GM21447 (cell line): ENCODE data around the gene ATP7A.
"Not testable (repeated sequence)": the region's sequence is repeated elsewhere in the genome, so short reads cannot be mapped to it uniquely, and the experiment has no call there.

Source experiments
- ATAC-seq: cut with Tn5 transposase; IDR thresholded peaks from one replicate; pipeline ENCODE4 v1.9.1; 2021; ENCODE audit not compliant: unreplicated experiment

ATP7A gene

GRCh38 chrX:77945031-77945430 lies 34.5 kb downstream of the ATP7A start:
- not testable (repeated sequence) for ATAC-seq

- ATAC-seq: no peak
These were observed 35.5 kb downstream of the ATP7A start for GRCh38 chrX:77945910-77946545.

DNA sequence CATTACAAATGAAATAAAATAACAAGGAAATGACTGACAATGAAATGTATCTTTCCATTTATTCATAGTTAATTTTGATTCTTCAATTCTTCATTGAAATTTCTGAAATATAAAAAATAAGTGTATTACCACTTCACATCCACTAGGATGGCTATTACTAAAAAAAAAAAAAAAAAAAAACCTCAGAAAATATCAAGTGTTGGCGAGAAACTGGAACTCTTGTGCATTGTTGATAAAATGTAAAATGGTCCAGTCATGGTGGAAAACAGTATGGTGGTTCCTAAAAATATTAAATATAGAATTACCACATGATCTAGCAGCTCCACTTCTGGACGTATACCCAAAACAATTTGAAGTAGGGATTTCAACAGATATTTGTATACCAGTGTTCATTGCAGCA lies 36.1 kb downstream of the ATP7A start:
- no peak for ATAC-seq

GRCh38 chrX:77949840-77950239 lies 39.3 kb downstream of the ATP7A start:
- no peak for ATAC-seq

GRCh38 chrX:77952173-77952572 lies 41.7 kb downstream of the ATP7A start:
- ATAC-seq: no peak

GRCh38 chrX:77953302-77953701 lies 42.8 kb downstream of the ATP7A start:
- no peak for ATAC-seq

GRCh38 chrX:77953708-77954107 lies 43.2 kb downstream of the ATP7A start:
- ATAC-seq: no peak

DNA sequence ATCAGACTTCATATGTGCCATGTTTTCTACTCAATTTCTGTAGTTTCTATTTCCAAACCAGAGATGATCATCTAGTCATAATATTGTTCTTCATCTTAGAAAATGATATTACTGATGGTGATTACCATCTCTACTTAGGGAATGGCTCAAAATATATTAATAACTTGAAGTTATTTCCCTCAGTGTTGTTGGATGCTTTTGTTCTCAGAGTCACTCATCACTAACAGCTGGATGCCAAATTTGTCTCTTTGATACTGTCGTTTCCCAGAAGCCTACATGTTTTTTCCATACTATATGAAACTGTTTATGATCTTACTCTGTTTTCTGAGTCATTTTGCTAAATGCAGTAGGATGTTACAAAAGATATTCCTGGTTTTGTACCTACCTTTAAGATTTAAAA lies 50.1 kb downstream of the ATP7A start:
- no peak for ATAC-seq

GRCh38 chrX:77961063-77961462 lies 50.6 kb downstream of the ATP7A start:
- no peak for ATAC-seq

DNA sequence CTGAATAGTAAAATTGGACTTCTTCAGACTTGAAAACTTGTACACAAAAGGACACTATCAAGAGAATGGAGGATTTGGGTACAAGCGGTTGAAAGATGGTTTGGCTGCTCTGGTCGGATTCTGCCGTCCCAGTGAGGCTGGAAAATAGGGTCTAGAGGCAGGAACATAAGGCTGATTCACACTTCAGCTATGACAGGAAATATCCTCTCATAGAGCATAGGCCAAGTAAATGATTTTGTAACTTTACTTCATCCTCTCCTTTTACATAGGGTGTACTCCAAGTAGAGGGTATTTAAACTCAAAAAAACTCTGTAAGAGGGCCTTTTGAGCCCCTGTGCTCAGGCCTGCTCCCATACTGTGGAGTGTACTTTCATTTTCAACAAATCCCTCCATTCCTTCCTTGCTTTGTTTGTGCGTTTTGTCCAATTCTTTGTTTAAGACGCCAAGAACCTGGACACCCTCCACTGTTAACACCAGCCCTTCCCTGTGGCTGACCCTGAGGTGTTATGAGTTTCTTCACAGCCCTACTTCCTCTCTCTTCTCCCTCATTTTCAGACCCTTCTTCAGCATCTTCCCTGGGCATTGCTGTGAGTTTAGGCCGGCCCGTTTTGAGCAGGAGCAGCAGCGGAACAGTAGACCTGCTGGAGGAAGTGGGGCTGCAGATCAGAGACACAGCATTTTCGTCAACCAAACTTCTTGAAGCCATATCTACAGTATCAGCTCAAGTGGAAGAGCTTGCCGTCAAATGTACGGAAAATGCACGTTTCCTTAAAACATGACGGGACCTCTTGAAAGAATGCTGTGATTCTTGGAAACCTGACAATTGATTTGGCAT lies 51.8 kb downstream of the ATP7A start:
- ATAC-seq: no peak

DNA sequence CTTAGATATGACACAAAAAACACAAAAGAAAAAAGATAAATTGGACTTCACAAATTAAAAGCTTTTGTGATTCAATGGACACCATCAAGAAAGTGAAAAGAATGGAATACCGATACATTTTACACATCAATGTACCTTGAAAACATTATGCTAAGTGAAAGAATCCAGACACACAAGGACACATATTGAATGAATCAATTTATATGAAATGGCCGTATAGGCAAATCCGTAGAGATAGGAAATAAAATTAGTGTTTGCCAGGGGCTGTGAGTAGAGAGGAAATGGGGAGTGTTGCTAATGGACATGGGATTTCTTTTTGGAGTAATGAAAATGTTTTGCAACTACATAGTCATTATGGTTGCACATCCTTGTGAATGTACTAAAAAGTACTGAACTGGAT lies 55.9 kb downstream of the ATP7A start:
- ATAC-seq: no peak

- no peak for ATAC-seq
These were observed 57.1 kb downstream of the ATP7A start for GRCh38 chrX:77967631-77968030.

DNA sequence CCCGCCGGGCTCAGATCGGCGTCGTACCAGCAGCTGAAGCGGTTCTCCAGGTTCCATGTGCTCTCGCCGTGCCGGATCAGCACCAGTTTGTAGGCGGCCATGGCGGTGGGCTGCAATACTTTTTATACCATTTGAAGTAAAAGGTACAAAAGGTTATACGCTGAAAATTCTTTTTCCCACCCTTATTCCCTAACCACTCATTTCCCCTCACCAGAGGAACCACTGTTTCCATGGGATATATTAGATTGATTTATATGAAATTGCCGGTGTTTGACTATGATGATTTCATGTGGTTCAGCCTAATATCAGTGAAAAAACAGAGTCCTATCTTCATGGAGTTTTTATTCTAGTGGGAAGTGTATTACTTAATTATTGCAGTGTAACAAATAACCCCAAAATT lies 59.0 kb downstream of the ATP7A start, which contains the start of gene PGAM4:
TSS of gene PGAM4 (minus strand) at position 101 of the 400 bp plus-strand sequence. CDS start at position 101, 0 bp downstream.
- no peak for ATAC-seq

DNA sequence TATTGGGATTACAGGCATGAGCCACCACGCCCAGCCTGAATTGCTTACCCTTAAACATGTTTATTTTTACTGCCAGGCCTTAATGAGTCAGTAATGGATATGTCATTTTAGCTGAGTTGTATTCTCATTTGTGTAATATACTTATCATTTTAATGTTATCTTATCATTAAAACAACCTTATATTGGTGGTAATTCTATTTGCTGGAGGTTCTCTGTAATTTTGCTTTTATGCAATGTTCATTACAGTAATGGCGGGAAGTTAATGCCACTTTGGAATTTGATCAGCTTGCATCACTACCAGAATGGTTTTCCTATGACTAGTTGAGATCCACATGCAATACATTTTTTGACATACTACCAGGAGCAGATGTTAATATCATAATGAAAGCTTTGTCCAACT lies 65.3 kb downstream of the ATP7A start:
- no peak for ATAC-seq

DNA sequence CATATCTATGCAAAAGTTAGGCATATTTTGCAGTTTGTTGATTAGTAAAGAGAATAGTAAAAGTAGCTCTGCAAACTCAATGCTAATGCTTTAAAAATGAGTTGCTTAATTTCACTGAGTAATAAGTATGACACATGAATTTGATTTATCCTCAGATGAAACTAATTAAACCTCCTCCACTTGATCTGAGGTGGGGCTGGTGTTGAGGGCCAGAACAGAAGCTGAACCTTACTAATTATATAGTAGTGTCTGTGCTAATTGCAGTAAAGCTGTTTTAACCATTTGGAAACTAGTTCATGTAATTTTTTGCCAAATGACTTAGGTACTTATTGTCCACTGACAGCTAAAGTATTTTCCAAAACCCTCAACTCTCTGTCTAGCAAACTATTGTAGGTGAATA lies 66.6 kb downstream of the ATP7A start:
- no peak for ATAC-seq

GRCh38 chrX:77977518-77977917 lies 67.0 kb downstream of the ATP7A start:
- ATAC-seq: no peak

DNA sequence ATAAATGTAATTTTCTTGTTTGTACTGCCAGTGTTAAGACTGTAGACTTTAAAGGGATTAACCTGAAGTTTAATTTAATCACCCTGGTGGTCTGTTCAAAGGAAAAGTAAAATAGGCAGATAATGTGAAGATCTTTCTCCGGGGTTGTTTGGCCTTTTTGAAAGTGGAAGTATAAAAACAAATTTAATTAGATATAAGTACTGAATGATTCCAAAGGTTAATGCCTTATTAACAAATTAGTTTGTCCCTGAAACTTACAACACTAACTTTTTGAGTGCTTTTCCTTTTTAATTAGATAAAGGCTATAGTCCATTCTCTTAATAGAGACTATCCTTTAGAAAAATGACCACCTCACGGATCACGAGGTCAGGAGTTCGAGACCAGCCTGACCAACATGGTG lies 69.4 kb downstream of the ATP7A start:
- ATAC-seq: no peak

DNA sequence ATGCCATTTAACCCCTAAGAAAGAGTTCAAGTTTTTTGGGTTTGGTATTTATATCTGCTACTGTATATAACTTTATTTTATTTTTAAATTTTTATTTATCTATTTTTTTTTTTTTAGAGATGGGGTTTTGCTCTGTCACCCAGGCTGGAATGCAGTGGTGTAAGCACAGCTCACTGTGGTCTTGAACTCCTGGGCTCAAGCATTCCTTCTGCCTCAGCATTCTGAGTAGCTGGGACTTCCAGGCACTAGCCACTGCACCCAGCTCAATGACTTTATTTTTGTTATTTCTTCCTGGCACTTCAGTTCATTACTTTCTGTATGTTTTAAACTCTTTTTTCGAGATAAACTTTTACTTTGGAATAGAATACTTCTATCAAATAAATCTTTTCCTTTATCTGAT lies 101.4 kb downstream of the ATP7A start:
- ATAC-seq: no peak

DNA sequence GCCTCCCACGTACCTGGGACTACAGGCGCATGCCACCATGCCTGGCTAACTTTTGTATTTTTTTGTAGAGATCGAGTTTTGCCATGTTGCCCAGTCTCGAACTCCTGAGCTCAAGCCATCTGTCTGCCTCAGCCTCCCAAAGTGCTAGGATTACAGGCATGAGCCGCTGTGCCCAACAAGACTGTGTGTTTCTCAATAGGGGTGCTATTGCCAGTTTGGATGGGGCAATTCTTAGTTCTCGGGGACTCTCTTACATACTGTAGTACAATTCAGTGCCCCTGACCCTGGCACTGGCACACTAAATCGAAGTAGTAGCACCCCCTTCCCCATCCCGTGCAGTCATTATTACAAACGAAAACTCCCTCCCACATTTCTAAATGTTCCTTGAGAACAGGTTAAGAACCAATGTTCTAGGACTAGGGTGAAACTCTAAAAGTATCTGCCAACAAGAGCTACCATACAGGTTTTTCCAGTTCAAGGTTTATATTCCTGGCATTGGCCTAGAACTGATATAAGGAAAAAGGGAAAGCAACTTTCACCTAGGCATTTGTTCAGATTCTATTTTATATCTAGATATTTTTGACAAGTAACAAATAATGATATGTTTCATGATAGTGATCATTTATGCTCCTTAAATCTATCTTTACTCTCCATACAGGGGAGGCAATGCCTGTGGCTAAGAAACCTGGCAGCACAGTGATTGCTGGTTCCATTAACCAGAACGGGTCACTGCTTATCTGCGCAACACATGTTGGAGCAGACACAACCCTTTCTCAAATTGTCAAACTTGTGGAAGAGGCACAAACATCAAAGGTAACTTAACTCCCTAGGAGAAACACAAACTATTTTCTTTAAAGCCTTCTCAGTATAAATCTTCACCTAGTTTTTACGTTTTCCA lies 109.3 kb downstream of the ATP7A start:
- ATAC-seq: no peak

DNA sequence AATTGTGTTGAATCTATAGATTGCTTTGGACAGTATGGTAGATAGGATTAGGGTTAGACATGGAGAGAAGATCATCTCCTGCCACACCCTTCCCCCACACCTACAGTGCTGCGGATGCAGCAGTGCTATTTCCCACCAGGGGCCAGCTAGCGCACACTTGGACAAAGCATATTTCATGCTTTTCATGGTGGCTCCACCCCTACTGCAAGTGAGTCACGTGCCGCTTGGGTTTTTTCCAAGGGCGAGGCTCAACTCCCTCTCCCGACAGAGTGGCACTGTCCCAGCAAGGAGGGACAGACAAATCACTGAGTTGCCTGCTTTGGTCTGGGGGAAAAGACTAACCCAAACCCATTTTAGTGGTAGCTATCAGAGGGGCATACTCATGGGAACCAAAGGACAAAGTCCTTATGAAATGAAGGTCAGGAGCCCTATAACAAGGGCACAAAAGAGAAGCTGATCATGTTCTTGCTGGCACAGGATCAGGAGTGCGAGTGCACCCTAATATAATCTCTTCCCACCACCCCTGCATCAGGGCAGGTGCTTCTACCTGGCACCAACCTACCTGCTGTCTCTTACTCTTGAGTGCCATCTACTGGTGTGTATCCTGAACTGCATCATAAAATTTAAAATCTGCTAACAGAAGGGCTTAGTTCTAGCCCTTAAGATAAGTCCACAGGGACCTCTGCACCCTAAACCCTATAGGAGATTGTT lies 114.0 kb downstream of the ATP7A start:
- no peak for ATAC-seq

DNA sequence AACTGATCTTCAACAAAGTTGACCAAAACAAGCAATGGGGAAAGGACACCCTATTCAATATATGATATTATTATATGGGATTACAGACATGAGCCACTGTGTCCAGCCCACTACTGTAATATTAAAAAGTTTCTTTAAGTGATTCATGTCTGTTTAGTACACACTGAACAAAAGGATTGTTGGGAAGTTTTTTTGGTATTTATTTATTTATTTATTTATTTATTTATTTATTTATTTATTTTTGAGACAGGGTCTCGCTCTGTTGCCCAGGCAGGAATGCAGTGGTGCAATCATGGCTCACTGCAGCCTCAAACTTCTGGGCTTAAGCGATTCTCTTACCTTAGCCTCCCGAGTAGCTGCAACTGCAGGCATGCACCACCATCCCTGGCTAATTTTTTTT lies 117.3 kb downstream of the ATP7A start:
- no peak for ATAC-seq
